K562 (cell line): Measurements from ENCODE around the gene LRP1-AS. TPM values are rescaled to one million over a fixed set of nuclear protein-coding genes. Genes with fewer than 3 reads are reported as not detected.

ENCODE experiments used
- KAT7 ChIP-seq: sonication (generic); formaldehyde crosslinking; IDR thresholded peaks from 2 replicates; pipeline ENCODE4 v1.8.0; 2022; ENCODE audit warnings: missing genetic modification reagents, mild to moderate bottlenecking, borderline replicate concordance
- KDM1A ChIP-seq, 2 experiments: fragments of 450-650 bp; IDR thresholded peaks; 2 replicates each; pipeline ENCODE4 v1.6.1; 2016; ENCODE audit warnings: mild to moderate bottlenecking in 2 of 2
- MLX ChIP-seq, 2 experiments: fragments of 450-650 bp in 1 of 2; sonication (generic) in 1 of 2; formaldehyde crosslinking; conservative IDR thresholded peaks; 2 replicates each; pipeline versions ENCODE4 v1.4.0 to v1.8.1; 2020 to 2022; ENCODE audit warnings: mild to moderate bottlenecking in 1 of 2, missing genetic modification reagents in 1 of 2
- TAF9B ChIP-seq: fragments of 450-650 bp; IDR thresholded peaks from 2 replicates; pipeline ENCODE4 v1.6.1; 2018; ENCODE audit warnings: mild to moderate bottlenecking; ENCODE audit not compliant: partially characterized antibody
- TCF3 ChIP-seq: sonication (generic); formaldehyde crosslinking; IDR thresholded peaks from 2 replicates; pipeline ENCODE4 v1.4.0; 2020; ENCODE audit warnings: mild to moderate bottlenecking, missing genetic modification reagents
- ZBTB26 ChIP-seq: fragments of 450-650 bp; formaldehyde crosslinking; IDR thresholded peaks from 2 replicates; pipeline ENCODE4 v1.4.0; 2022; ENCODE audit warnings: missing genetic modification characterization
- ZNF133 ChIP-seq: fragments of 250-450 bp; sonication (Bioruptor Pico); IDR thresholded peaks from 2 replicates; pipeline ENCODE4 v1.4.0; 2020; ENCODE audit warnings: mild to moderate bottlenecking
- polyA plus RNA-seq, 8 experiments: library from polyadenylated mRNA; depleted of rRNA in 4 of 8; stranded (reverse) in 5 of 8; unstranded in 3 of 8; fragments of >200 nt; fragmentation: Nextera tagmentation in 2 of 8; fragmentation: Illumina TruSeq in 1 of 8; extraction: Ambion mirVana in 2 of 8; extraction: Trizol in 1 of 8; gene quantifications; 2 replicates each; pipeline versions ENCODE4 v1.2.1 to v1.2.3, GENCODE V29; 2011 to 2014; ENCODE audit warnings: inconsistent platforms in 1 of 8, missing spikeins in 1 of 8
- total RNA-seq, 7 experiments: library from RNA; depleted of rRNA in 6 of 7; stranded (reverse); fragments of >200 nt in 6 of 7; fragmentation: Illumina TruSeq in 2 of 7; extraction: Trizol in 2 of 7; gene quantifications; 2 replicates each; pipeline versions ENCODE4 v1.2.1 to v1.2.3, GENCODE V29; 2011 to 2021; ENCODE audit warnings: low replicate concordance in 1 of 7
- TF ChIP-seq, protein P1 (sequence below): fragments of 450-650 bp; IDR thresholded peaks from 2 replicates; pipeline ENCODE4 v1.6.1; 2016; ENCODE audit warnings: borderline replicate concordance

The LRP1-AS gene
- total and polyA plus RNA-seq, 9 of the 15 experiments (the other 6 are each of a cell fraction or from before 2014, with no cell fraction given) = not detected

DNA sequence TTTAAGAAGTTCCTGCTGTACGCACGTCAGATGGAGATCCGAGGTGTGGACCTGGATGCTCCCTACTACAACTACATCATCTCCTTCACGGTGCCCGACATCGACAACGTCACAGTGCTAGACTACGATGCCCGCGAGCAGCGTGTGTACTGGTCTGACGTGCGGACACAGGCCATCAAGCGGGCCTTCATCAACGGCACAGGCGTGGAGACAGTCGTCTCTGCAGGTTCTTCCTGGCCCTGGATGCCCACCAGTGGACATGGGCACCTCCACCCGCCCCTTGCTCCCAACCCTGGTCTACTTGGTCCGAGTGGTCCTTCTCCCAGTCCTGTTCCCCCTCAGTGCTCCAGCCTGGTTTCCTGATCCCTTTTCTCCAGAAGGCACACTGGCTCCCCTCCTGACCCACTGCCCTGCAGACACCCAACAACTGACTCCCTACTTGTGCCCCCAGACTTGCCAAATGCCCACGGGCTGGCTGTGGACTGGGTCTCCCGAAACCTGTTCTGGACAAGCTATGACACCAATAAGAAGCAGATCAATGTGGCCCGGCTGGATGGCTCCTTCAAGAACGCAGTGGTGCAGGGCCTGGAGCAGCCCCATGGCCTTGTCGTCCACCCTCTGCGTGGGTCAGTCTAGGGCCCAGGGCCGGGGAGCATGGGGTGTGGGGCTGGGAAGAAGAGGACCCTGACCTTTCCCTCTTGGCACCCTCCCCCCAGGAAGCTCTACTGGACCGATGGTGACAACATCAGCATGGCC is 32.1 kb upstream of the LRP1-AS start (continued):
- TF ChIP-seq, protein P1, sequence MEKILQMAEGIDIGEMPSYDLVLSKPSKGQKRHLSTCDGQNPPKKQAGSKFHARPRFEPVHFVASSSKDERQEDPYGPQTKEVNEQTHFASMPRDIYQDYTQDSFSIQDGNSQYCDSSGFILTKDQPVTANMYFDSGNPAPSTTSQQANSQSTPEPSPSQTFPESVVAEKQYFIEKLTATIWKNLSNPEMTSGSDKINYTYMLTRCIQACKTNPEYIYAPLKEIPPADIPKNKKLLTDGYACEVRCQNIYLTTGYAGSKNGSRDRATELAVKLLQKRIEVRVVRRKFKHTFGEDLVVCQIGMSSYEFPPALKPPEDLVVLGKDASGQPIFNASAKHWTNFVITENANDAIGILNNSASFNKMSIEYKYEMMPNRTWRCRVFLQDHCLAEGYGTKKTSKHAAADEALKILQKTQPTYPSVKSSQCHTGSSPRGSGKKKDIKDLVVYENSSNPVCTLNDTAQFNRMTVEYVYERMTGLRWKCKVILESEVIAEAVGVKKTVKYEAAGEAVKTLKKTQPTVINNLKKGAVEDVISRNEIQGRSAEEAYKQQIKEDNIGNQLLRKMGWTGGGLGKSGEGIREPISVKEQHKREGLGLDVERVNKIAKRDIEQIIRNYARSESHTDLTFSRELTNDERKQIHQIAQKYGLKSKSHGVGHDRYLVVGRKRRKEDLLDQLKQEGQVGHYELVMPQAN = no peak
- no peak for TF ChIP-seq KDM1A (IDR thresholded peaks at IDR 0.05)
- TF ChIP-seq KAT7 = no peak
- no peak for TF ChIP-seq MLX (CRISPR knock-in tag; conservative IDR thresholded peaks at IDR 0.05)
- TF ChIP-seq ZNF133 (CRISPR knock-in tag) = no peak
- no peak for TF ChIP-seq TCF3 (CRISPR knock-in tag)
- no peak for TF ChIP-seq ZBTB26 (CRISPR knock-in tag)
- TF ChIP-seq TAF9B = no peak
